Measurements from ENCODE around the gene BAAT. TPM values are rescaled to one million over a fixed set of nuclear protein-coding genes. Genes with fewer than 3 reads are reported as not detected.

Gene BAAT
- 0.32 to 0.58 TPM (median 0.42 TPM) in 5 replicates for total RNA-seq (2022; extraction: Qiagen RNA extraction)

GRCh38 chr9:101384873-101385536, at the start of gene BAAT:
BAAT (minus strand) TSS chr9:101385006; CDS start chr9:101371404, 13,602 bp downstream.

GRCh38 chr9:101398068-101398929, 13.5 kb upstream of the BAAT start, which contains the start of the genes MRPL50 and ZNF189:
MRPL50 (minus strand) TSS chr9:101398618; CDS start chr9:101398592, 26 bp downstream.
ZNF189 (plus strand) TSS chr9:101398851; CDS start chr9:101399157, 306 bp downstream.

Other genes starting within 250 kb of the BAAT start
- 12.3 to 20.5 TPM (median 13.8 TPM) in 5 replicates for gene MRPL50, start 13.6 kb upstream of the BAAT start, total RNA-seq (2022; extraction: Qiagen RNA extraction)
- 8.7 to 10.4 TPM (median 9.5 TPM) in 5 replicates for gene ZNF189, start 13.8 kb upstream of the BAAT start, total RNA-seq (2022; extraction: Qiagen RNA extraction)
- gene ALDOB, start 50.8 kb upstream of the BAAT start, total RNA-seq (2022; extraction: Qiagen RNA extraction) = not detected in 5 replicates
- gene RNF20, start 148.8 kb upstream of the BAAT start, total RNA-seq (2022; extraction: Qiagen RNA extraction) = 20.9 to 27.0 TPM (median 25.4 TPM) in 5 replicates
- not detected in 5 replicates for gene PPP3R2, start 210.0 kb upstream of the BAAT start, total RNA-seq (2022; extraction: Qiagen RNA extraction)

Data from A549 treated with dexamethasone at 1 μM for 4 hours (cell line).